HG03175 (cell line): ENCODE measurements around the gene MEI1.
A peak's percentile ranks its signal among the peaks of the same experiment; 100 is the strongest.
"Not testable (repeated sequence)": the region's sequence is repeated elsewhere in the genome, so short reads cannot be mapped to it uniquely, and the experiment has no call there.

Experiments
- ATAC-seq: cut with Tn5 transposase; IDR thresholded peaks from one replicate; pipeline ENCODE4 v1.9.1; 2021; ENCODE audit warnings: mild to moderate bottlenecking, moderate library complexity; ENCODE audit not compliant: unreplicated experiment

Gene MEI1

GRCh38 chr22:41676134-41676533, 23.2 kb upstream of the MEI1 start:
- no peak for ATAC-seq

DNA sequence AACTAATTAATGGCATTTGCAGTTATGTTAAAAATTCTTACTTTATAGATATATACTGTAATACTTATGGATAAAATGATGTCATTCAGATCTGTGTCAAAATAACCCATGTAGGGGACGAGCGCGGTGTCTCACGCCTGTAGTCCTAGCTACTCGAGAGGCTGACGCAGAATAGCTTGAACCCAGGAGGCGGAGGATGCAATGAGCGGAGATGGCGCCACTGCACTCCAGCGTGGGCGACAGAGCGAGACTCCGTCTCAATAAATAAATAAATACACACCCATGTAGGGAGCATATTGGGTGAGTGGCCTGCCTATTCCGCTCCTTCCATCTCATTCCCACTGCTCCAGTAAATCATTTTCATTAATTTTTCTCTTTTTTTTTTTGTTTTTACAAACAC, 17.7 kb upstream of the MEI1 start:
- no peak for ATAC-seq

GRCh38 chr22:41682033-41682807, 17.1 kb upstream of the MEI1 start:
- peak; percentile 78 for ATAC-seq

- ATAC-seq = no peak
Observed at GRCh38 chr22:41683052-41683451, 16.3 kb upstream of the MEI1 start.

GRCh38 chr22:41683616-41684015, 15.7 kb upstream of the MEI1 start:
- ATAC-seq = no peak

DNA sequence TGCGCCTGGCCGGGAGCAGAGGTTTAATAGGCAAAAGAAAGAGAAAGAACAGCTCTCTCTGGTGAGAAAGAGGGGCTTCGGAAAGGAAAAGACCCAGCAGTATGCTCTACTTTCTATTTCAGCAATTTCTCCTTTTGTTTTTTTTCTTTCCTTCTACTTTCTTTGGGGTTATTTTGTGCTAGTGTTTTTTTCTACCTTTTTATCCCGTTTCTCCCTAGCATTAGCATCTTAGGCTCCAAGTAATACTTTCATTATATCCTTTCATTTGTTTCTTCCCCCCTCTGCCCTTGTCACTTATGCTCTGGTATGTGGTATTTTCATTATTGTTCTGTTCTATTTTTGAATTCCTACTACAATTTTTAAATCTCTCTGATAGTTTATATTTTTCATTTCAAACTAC, 15.1 kb upstream of the MEI1 start:
- ATAC-seq = no peak

DNA sequence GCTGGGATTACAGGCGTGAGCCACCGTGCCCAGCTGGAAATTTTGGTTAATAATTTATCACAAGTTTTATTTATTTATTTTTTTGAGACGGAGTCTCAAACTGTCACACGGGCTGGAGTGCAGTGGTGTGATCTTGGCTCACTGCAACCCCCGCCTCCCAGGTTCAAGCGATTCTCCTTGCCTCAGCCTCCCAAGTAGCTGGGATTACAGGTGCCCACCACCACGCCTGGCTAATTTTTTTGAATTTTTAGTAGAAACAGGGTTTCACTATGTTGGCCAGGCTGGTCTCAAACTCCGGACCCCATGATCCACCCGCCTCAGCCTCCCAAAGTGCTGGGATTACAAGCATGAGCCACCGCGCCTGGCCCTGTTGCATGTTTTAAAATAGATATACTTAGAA, 12.4 kb upstream of the MEI1 start:
- ATAC-seq = not testable (repeated sequence)

GRCh38 chr22:41687901-41688364, 11.4 kb upstream of the MEI1 start:
- ATAC-seq = no peak

GRCh38 chr22:41688365-41689211, 10.7 kb upstream of the MEI1 start, which contains the start of gene SNU13:
Gene SNU13, minus strand, starts transcription at chr22:41688867. Its CDS starts 71 bp downstream, at chr22:41688796.
- ATAC-seq = peak; percentile 95

DNA sequence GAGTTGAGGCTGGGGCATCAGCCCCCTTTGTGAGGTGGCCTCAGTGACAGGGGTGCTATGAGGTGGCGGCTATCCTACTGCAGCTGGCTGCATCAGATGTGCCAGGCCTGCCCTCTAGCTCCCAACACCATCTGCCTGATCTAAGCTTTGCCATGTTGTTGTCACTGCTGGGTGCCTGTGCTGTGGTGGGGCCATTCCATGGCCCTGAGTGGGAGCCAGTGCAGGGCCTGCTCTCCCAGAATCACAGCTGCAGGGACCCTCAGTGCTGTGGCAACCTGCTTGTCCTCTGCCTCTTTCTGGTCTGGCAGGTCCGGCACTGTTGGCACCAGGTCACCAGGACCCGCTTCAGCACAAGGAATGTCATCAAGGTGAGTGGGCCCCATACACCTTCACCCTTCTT, 8.8 kb upstream of the MEI1 start:
- no peak for ATAC-seq

- no peak for ATAC-seq
Observed at GRCh38 chr22:41695211-41695610, 4.1 kb upstream of the MEI1 start.

- no peak for ATAC-seq
Observed at GRCh38 chr22:41696703-41697102, 2.6 kb upstream of the MEI1 start.

DNA sequence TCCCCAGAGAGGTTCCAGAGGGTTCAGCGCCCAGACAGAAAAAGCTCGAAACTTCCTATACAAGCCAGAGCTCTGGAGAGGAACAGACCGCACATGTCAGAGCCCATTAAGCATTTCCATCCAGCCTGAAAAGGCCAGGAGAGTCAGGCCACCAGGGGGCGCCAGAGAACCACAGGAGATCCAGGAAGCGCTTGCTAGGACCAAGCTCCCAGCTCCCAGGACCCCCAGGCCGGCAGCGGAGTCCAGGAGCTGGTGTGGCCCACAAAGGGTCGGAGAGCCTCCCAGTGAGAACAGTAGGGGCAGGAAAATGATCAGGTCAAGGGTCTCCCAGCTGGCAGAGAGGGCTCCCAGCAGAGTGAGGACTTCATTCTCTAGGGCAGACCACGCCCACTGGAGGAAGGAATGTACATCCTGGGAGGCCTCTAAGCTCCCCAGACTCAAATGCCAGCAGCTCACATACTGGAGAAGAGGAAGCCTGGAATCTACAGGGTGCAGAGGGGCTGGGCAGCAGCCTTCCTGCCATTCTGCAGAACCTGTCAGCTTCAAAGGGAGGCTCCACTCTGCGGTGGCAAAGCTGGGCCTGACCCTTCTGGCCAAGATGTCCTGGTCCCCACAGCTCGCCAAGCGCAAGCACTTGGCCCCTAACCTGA, 2.1 kb upstream of the MEI1 start:
- ATAC-seq = no peak

DNA sequence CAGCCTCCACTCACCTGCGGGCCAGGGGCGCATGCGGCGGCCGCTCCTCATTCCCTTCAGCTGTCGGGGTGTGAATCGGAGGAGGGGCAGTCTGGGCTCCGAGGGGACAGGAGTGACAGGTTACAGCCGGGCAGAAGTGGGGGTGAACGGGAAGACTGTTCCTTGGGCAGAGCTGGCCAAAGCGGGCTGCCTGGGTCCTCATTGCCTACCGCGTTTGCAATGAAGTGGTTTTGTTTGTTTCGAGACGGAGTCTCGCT, 733 bp downstream of the MEI1 start:
- no peak for ATAC-seq

DNA sequence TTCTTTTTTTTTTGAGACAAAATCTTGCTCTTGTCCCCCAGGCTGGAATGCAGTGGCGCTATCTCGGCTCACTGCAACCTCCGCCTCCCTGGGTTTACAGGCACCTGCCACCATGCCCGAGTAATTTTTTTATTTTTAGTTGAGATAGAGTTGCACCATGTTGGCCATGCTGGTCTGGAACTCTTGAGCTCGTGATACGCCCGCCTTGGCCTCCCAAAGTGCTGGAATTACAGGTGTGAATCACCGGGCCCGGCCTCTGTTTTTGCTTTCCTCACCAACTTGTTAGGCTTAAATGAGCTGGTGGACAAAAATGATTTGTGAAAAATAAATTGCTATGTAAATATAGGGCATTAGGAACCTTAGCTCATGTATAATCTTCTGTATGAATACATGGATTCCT, 3.5 kb downstream of the MEI1 start:
- no peak for ATAC-seq

GRCh38 chr22:41709341-41709740, 10.0 kb downstream of the MEI1 start:
- ATAC-seq = no peak

DNA sequence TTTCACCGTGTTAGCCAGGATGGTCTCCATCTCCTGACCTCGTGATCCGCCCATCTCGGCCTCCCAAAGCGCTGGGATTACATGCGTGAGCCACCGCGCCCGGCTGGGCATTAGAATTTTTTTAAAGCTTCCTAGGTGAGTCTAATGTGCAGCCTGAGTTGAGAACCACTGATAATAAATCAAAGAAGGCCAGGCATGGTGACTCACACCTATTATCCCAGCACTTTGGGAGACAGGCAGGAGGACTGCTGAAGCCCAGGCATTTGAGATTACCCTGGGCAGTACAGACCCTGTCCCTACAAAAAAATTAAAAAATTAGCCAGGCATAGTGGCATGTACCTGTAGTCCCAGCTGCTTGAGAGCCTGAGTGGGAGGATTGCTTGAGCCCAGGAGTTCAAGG, 13.7 kb downstream of the MEI1 start:
- no peak for ATAC-seq

DNA sequence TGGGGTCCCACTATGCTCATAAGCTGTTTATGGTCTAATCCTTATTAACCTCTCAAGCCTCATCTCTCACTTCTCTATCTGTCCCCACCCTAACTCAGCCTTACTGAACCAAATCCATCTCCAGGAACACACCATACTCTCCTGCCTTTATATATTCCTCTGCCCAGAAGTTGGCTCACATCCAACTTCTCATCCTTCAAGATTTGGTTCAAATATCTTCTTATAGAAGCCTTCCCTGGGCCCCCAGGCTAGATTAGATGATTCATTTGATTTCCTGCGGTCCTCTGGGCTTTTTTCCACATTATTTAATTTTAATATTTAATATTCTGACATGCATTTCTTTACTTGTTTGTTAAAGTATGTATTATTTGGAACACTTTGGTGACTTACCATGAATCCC, 23.2 kb downstream of the MEI1 start:
- ATAC-seq = no peak

DNA sequence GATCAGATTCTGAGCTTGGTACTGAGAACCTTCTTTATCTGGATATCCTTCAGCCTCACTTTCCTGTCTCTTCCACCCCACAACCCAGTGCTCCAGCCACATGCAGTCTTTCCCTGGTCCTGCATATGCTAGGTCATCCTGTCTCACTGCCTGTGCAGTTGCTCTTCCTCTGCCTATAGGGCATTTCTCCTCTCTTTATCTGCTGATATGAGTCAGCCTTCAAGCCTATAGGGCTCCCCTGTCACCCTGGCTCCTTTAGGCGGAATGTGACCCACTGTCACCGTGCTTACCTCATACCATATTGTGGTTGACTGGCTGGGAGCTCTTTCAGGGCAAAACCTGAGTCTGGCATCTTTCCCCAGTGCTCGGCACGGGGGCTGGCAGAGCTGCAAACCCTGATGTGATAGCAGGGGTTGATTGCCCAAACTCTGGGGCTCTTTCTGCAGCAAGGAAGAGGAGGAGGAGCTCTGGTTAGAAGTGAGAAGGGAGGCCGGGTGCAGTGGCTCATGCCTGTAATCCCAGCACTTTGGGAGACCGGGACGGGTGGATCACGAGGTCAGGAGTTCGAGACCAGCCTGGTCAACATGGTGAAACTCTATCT, 26.3 kb downstream of the MEI1 start:
- no peak for ATAC-seq

GRCh38 chr22:41731609-41732008, 32.3 kb downstream of the MEI1 start:
- ATAC-seq = no peak

GRCh38 chr22:41732096-41732772, 32.9 kb downstream of the MEI1 start:
- ATAC-seq = no peak
